ENCODE measurements around the gene MYH6. TPM values are rescaled to one million over a fixed set of nuclear protein-coding genes. Genes with fewer than 3 reads are reported as not detected.

Gene MYH6
- total and polyA plus RNA-seq, 10 donors: 0.35 to 0.82 (median 0.40) TPM; not detected in 6

DNA sequence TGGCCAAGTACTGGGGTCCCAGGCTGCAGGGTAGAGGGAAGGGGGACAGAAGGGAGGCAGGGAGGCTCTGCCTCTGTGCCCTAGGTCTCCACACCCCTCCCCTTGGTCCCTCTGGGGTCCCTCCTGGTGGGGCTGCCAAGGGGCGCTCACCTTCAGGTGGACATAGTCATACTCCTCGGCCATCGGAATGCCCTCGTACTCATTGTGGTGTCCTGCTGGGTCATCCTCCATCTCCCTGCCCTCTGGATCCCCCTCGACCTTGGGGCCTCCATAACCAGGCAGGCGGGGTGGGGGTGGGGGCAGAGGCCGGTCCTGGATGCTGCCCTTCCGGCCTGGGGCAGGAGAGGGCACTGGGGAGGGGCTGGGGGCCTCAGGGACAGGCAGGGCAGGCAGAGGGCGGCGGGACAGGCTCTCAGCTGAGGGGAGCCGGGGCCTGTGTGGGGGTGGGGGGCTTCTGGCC lies 48.9 kb downstream of the MYH6 start:
- no peaks in the 10 kb centered on the region for H3K4me1 ChIP-seq
- TF ChIP-seq POLR2AphosphoS5 (IDR thresholded peaks at IDR 0.05): no peak
- no peak for TF ChIP-seq CTCF (IDR thresholded peaks at IDR 0.05 in 8 of 11, conservative IDR thresholded peaks at IDR 0.05 in 3 of 11)
- no peak for TF ChIP-seq POLR2A (IDR thresholded peaks at IDR 0.05)
- no peak overlapping the region for H3K27ac ChIP-seq
- intact Hi-C loops (cut with DNase I; ENCODE audit: low total_unique reads): no loop called here
- DNase-seq: peak; percentile 44
- WGBS, 5 donors: 74 to 91% (median 81%) methylated on average over 7 to 11 of the region's 11 CpGs
- peaks cover 0 to 64% (median 4%) of the 10 kb centered on the region in 7 donors for H3K27me3 ChIP-seq (replicated peaks in 1 of 7)
- H3K4me3 ChIP-seq: no peak overlapping the region
- H3K9me3 ChIP-seq: no peaks in the 10 kb centered on the region
- H3K36me3 ChIP-seq: peaks cover 0 to 12% (median 0%) of the 10 kb centered on the region in 6 donors

GRCh38 chr14:23358553-23359166 lies 49.4 kb downstream of the MYH6 start:
- H3K27me3 ChIP-seq (replicated peaks in 1 of 7): peaks cover 0 to 64% (median under 1%) of the 10 kb centered on the region in 7 donors

DNA sequence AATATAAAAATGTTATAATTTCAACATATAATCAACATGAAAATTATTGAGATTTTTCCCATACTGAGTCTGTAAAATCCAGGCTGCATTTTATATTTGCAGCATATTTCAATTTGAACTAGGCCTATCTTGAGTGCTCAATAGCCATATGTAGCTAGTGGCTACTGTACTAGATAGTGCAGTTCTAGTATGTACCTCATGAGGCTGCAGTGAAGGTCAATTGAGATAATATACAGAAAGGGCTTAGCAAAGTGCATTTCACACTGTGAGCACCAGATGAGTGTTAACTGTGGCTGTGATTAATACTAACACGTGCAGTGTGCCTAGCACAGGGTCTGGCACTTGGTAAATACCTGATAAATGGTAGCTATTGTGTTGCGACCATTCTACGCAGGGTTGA lies 50.0 kb downstream of the MYH6 start:
- H3K27ac ChIP-seq: no peak overlapping the region
- H3K27me3 ChIP-seq (replicated peaks in 1 of 7): peaks cover 0 to 64% (median 7%) of the 10 kb centered on the region in 7 donors
- WGBS, 5 donors: 76 to 91% (median 85%) methylated on average over 3 of the region's 3 CpGs

More at GRCh38 chr14:23358553-23359166, 49.4 kb downstream of the MYH6 start:
- H3K4me3 ChIP-seq: no peak overlapping the region
- peaks cover 0 to 12% (median 0%) of the 10 kb centered on the region in 6 donors for H3K36me3 ChIP-seq
- H3K9me3 ChIP-seq: no peaks in the 10 kb centered on the region
- DNase-seq: peak; percentile 45
- TF ChIP-seq CTCF (IDR thresholded peaks at IDR 0.05 in 8 of 11, conservative IDR thresholded peaks at IDR 0.05 in 3 of 11) (no peak), POLR2AphosphoS5 (IDR thresholded peaks at IDR 0.05) (no peak), POLR2A (IDR thresholded peaks at IDR 0.05) (no peak)
- H3K4me1 ChIP-seq: no peaks in the 10 kb centered on the region
- H3K27ac ChIP-seq: no peak overlapping the region
- WGBS, 5 donors: 75 to 90% (median 88%) methylated on average over 11 to 12 of the region's 12 CpGs
- intact Hi-C loops (cut with DNase I; ENCODE audit: low total_unique reads): no loop called here

More for the DNA sequence above, 50.0 kb downstream of the MYH6 start:
- Histone ChIP-seq H3K36me3 (peaks cover 0 to 12% (median 0%) of the 10 kb centered on the region in 6 donors), H3K4me1 (peaks cover 0 to 3% (median under 1%) of the 10 kb centered on the region in 6 donors), H3K4me3 (no peak overlapping the region), H3K9me3 (no peaks in the 10 kb centered on the region)
- no peak for TF ChIP-seq CTCF (IDR thresholded peaks at IDR 0.05 in 8 of 11, conservative IDR thresholded peaks at IDR 0.05 in 3 of 11)
- no peak for TF ChIP-seq POLR2AphosphoS5 (IDR thresholded peaks at IDR 0.05)
- no peak for TF ChIP-seq POLR2A (IDR thresholded peaks at IDR 0.05)
- DNase-seq: no peak
- intact Hi-C loops (cut with DNase I; ENCODE audit: low total_unique reads): no loop called here

All from spleen (tissue), 11 donors.